Amniotic epithelial cell (primary cell): ENCODE results near the gene RPL32.
"Not testable (repeated sequence)": the region's sequence is repeated elsewhere in the genome, so short reads cannot be mapped to it uniquely, and the experiment has no call there.

ENCODE experiments used
- DNase-seq: peaks from one replicate; pipeline ENCODE4 v3.0.0-alpha.2; 2010; ENCODE audit warnings: low read depth

The RPL32 gene

GRCh38 chr3:12808587-12808986 is 32.8 kb downstream of the RPL32 start:
- no peak for DNase-seq

GRCh38 chr3:12807601-12808359 is 33.6 kb downstream of the RPL32 start:
- no peak for DNase-seq

GRCh38 chr3:12807066-12807465 is 34.3 kb downstream of the RPL32 start:
- no peak for DNase-seq

- DNase-seq: no peak
Measured at GRCh38 chr3:12803371-12803770, 38.0 kb downstream of the RPL32 start.

GRCh38 chr3:12799525-12800440 is 41.6 kb downstream of the RPL32 start:
- DNase-seq: no peak

GRCh38 chr3:12798559-12799179 is 42.7 kb downstream of the RPL32 start:
- no peak for DNase-seq

GRCh38 chr3:12797892-12798558 is 43.3 kb downstream of the RPL32 start:
- DNase-seq: no peak

GRCh38 chr3:12797124-12797891 is 44.1 kb downstream of the RPL32 start:
- no peak for DNase-seq

- DNase-seq: peak; percentile 28
Measured at GRCh38 chr3:12796171-12797123, 44.9 kb downstream of the RPL32 start, which contains the start of gene CAND2. Gene CAND2, plus strand, starts transcription at chr3:12796680. Its CDS starts 41 bp downstream, at chr3:12796721.

GRCh38 chr3:12793701-12794100 is 47.7 kb downstream of the RPL32 start:
- peak; percentile 19 for DNase-seq

GRCh38 chr3:12791430-12791829 is 49.9 kb downstream of the RPL32 start:
- DNase-seq: peak; percentile 45

- DNase-seq: not testable (repeated sequence)
Measured at GRCh38 chr3:12787967-12788690, 53.2 kb downstream of the RPL32 start.

- DNase-seq: not testable (repeated sequence)
Measured at GRCh38 chr3:12787346-12787745, 54.0 kb downstream of the RPL32 start.

GRCh38 chr3:12785096-12785495 is 56.3 kb downstream of the RPL32 start:
- DNase-seq: no peak
